Activated naive CD8-positive, alpha-beta T cell (primary cell): ENCODE measurements around the gene LBX2.

Source experiments
- H3K27ac Mint-ChIP-seq: one replicate; pipeline ENCODE4 v1.8.0; 2021; ENCODE audit warnings: mixed read lengths
- H3K27me3 Mint-ChIP-seq: one replicate; pipeline ENCODE4 v1.8.0; 2021; ENCODE audit warnings: mixed read lengths
- H3K36me3 Mint-ChIP-seq: one replicate; pipeline ENCODE4 v1.8.0; 2021; ENCODE audit warnings: mixed read lengths
- H3K4me1 Mint-ChIP-seq: one replicate; pipeline ENCODE4 v1.8.0; 2021; ENCODE audit warnings: low read depth, mixed read lengths
- H3K4me3 Mint-ChIP-seq: one replicate; pipeline ENCODE4 v1.8.0; 2021; ENCODE audit warnings: mild to moderate bottlenecking, mixed read lengths
- H3K9me3 Mint-ChIP-seq: one replicate; pipeline ENCODE4 v1.8.0; 2021; ENCODE audit warnings: low read depth, mixed read lengths

LBX2 gene, protein sequence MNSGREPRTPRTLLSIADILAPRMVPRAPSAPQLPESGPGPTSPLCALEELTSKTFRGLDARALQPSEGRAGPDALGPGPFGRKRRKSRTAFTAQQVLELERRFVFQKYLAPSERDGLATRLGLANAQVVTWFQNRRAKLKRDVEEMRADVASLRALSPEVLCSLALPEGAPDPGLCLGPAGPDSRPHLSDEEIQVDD

DNA sequence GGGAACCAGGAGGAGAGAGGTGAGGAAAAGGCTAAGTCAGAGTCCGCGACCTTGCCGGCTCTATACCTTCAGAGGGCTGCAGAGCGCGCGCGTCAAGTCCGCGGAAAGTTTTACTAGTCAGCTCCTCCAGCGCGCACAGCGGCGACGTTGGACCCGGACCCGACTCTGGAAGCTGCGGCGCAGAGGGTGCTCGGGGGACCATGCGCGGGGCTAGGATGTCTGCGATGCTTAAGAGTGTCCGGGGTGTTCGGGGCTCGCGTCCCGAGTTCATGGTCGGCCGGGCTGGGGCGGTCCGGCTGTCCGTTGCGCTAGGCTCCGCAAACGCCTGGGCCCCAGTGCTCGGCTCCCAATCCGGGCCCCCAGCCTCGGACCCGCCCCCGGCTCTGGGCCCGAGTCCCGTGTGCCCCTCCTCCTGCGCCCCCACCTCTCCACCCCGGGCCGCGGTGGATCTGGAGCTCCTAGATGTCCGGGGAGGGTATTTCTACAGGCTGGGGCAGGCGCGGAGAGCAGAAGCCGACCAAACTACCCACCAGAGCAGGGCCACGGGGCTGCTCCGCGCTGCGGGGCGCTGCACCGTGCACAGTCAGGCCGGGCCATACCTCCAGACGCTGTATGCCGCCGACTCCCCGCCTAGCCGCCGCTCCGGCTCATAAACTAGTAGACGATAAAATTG is at the start of gene LBX2:
TSS of gene LBX2 (minus strand) at position 337 of the 673 bp plus-strand sequence. CDS start at position 271, 66 bp downstream.
- H3K36me3 Mint-ChIP-seq: peaks cover 4% of the 10 kb centered on the region
- H3K9me3 Mint-ChIP-seq: no peaks in the 10 kb centered on the region
- peak within 1 kb of the TSS; percentile 66 for H3K27ac Mint-ChIP-seq
- H3K27me3 Mint-ChIP-seq: peaks cover 13% of the 10 kb centered on the region
- peak within 1 kb of the TSS; percentile 91 for H3K4me3 Mint-ChIP-seq
- H3K4me1 Mint-ChIP-seq: peaks cover 35% of the 10 kb centered on the region

DNA sequence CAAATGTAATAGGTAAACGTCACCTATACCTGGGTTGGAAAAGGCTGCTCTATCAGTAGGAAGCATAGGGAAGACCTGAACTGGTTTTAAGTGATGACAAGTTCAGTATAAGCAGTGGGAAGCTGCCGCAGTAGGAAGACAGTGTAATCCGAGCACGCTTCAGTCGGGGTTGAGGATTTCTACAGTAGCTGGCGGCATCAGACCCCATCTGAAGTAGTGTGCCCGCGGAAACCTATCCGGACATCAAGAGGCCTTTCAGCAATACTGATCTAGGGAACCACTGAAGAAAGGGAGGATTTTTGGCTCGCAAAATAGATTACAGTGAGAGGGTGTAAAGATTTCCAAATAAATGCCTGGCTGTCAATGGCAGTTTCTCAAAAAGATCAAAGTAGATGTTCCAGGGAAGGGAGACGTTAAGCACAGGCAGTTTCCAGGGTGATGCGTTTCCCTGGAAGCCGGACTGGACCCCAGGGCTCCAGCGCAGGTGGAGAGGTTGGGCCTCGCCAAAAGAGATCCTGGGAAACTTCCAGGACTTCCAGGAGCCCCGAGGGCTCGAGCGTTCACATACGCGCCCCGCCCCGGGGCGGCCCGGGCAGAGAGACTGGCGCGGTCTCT is 49.0 kb upstream of the LBX2 start:
- Mint-ChIP-seq H3K4me3 (peak overlapping the region; percentile 87), H3K9me3 (no peaks in the 10 kb centered on the region), H3K27me3 (peaks cover 33% of the 10 kb centered on the region), H3K4me1 (peaks cover 8% of the 10 kb centered on the region), H3K36me3 (no peaks in the 10 kb centered on the region), H3K27ac (no peak overlapping the region)

DNA sequence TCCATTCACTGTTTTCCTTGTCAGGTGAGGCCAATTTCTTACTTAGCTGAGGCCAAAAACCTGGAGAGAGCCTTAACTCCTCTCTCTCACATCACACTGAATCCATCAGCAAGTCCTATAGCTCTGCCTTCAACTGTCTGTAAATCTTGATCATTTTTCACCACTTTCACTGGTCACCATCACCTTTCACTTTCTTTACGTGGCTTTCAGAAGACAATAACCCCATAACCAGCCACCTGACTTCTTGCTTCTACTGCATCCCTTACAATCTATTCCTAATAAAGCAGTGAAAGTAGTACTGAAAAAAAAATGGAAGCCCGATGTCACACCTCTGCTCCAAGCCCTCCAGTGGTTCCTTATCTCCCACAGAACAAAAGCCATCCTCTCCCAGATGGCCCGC is 46.6 kb upstream of the LBX2 start:
- H3K27me3 Mint-ChIP-seq: peaks cover 36% of the 10 kb centered on the region
- H3K9me3 Mint-ChIP-seq: no peaks in the 10 kb centered on the region
- H3K36me3 Mint-ChIP-seq: peaks cover 2% of the 10 kb centered on the region
- H3K4me3 Mint-ChIP-seq: no peak overlapping the region
- H3K4me1 Mint-ChIP-seq: peaks cover 8% of the 10 kb centered on the region
- H3K27ac Mint-ChIP-seq: no peak overlapping the region

DNA sequence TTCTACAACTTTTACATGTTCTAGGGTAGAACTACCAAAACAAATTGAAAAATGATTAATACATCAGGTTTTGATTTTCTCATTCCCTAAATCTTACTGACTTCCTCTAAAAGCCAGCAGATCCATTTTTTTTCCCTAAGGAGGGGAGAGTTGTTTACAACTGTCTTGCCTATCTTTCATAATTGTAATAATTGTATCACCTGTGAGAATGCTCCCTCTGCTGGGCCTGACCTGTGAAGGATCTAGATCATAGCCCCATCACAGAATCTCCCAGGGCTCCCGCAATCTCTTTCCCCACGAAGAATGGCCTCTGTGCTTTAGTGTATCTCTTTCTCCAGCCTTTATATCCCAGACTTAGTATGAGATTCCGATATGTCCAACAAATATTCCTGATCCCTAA is 45.2 kb upstream of the LBX2 start:
- H3K9me3 Mint-ChIP-seq: no peaks in the 10 kb centered on the region
- peaks cover 7% of the 10 kb centered on the region for H3K4me1 Mint-ChIP-seq
- peaks cover 2% of the 10 kb centered on the region for H3K36me3 Mint-ChIP-seq
- H3K4me3 Mint-ChIP-seq: no peak overlapping the region
- H3K27me3 Mint-ChIP-seq: peaks cover 28% of the 10 kb centered on the region
- no peak overlapping the region for H3K27ac Mint-ChIP-seq

DNA sequence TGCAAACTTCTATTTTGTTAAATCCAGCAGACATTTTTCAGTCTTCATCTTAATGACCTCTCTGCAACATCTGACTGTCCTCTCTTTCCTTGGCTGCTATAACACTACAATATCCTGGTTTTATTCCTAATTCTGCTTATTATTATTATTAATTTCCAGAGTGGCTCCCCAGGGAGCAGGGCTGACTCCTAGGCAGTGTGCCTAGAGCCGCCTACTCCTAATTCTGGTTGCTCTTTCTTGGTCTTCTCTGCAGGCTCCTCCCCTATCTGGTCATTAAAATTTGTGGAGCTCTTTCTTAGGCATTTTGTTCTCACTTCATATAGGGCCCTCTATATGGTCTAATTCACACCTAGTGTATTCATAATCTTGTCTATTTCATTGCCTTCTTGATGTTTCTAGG is 43.6 kb upstream of the LBX2 start:
- Mint-ChIP-seq H3K4me1 (no peaks in the 10 kb centered on the region), H3K9me3 (no peaks in the 10 kb centered on the region)

DNA sequence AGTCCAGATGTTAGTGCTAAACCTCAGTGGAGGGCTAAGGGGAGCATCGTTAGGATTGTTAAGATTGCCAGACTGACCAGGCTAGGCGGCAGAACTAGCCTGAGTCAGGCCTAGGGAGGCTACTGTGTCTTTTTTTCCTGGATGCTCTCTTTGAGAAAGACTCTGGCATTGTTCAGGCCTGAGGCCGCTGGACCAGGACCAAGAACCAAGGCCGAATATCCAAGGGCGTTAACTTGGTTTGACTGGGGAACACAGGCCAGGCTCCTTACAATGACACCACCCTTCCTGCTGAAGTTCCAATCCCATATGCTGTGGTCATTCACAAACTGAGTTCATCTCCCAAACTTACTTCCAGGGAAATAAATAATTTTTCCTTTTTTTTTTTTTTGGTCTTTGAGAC is 40.9 kb upstream of the LBX2 start:
- H3K27me3 Mint-ChIP-seq: peaks cover 15% of the 10 kb centered on the region
- H3K4me1 Mint-ChIP-seq: no peaks in the 10 kb centered on the region
- no peak overlapping the region for H3K4me3 Mint-ChIP-seq
- H3K27ac Mint-ChIP-seq: no peak overlapping the region
- no peaks in the 10 kb centered on the region for H3K9me3 Mint-ChIP-seq
- H3K36me3 Mint-ChIP-seq: peaks cover 2% of the 10 kb centered on the region

More for the DNA sequence above, 43.6 kb upstream of the LBX2 start:
- H3K36me3 Mint-ChIP-seq: peaks cover 2% of the 10 kb centered on the region
- H3K27me3 Mint-ChIP-seq: peaks cover 21% of the 10 kb centered on the region
- H3K27ac Mint-ChIP-seq: no peak overlapping the region
- H3K4me3 Mint-ChIP-seq: no peak overlapping the region

DNA sequence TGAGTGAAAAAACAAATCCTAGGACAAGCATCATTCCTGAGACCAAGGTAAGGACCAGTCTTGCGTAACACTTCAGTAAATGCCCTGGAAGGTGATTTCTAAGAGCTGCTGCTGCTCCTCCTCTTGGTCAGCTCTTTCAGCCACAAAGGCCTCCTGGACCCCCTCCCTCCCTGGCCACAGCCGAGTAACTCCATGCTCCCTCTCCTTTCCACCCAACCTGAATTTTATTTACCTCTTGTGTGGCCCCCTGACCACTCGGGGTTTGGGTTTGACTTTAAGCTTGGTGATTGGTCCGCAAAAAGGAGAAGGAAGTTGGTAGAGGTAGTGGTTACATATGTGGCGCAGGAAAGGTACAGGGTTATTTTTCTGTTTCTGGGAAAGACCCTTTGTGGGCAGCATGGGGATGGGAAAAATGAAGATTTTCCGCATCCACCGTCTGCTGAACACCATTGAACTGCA is 39.5 kb upstream of the LBX2 start:
- no peak overlapping the region for H3K4me3 Mint-ChIP-seq
- no peak overlapping the region for H3K27ac Mint-ChIP-seq
- H3K4me1 Mint-ChIP-seq: no peaks in the 10 kb centered on the region
- peaks cover 2% of the 10 kb centered on the region for H3K36me3 Mint-ChIP-seq
- H3K27me3 Mint-ChIP-seq: peaks cover 11% of the 10 kb centered on the region
- no peaks in the 10 kb centered on the region for H3K9me3 Mint-ChIP-seq

DNA sequence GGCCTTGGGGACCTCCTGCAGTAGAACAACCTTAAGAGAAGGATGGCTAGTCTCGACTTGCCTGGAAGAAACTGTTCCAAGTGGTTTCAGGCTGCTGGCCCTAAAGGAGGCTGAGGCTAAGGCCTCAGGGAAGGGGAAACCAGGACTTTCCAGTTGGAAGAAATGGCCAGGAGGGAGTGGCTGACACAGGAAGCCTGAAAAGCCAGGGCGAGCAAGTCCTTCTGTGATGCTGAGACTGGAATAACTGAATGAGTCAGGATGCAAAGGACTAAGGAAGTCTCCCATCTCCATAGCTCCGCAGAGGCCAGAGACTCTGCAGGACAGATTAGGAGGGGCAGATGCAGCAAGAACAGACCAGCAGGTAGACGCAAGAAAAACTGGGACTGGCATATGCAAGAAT is 37.7 kb upstream of the LBX2 start:
- no peak overlapping the region for H3K27ac Mint-ChIP-seq

DNA sequence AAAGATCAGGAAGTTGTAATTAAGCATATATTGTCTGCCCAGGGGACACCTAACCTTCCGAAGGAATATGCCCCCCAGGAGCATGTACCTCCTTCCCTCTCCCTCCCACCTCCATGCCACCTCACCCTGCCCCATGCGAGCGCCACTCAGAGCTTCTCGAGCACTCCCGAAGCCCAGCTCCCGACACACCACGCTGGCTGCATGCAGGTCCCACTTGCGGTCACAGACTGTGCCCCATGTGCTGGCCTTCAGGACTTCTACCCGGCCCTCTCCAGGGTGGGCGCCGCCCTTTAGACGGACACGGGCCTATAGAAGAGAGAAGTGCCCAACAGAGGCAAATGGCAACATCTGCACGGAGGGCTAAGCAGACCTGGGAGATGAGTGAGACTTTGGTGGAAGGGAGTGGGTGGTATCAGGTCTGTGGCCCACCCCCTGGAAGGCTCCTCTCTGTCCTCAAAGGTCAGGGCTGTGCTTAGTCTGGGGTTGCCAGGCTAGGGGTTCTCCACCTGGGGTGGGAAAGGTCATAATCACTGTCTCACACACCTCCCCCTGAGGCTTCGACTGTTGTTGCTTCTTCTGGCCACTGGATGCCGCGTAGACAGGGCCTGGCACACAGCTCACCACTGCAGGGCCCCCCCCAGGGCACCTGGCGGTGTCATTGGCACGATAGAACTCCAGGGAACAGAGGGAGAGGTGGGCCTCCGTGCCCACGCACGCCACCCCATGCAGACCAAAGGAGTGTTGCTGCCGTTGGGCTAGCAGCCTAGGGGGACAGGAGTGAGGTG is 37.0 kb upstream of the LBX2 start:
- Mint-ChIP-seq H3K27ac (no peak overlapping the region), H3K9me3 (no peaks in the 10 kb centered on the region), H3K27me3 (peaks cover 3% of the 10 kb centered on the region), H3K36me3 (peaks cover 2% of the 10 kb centered on the region), H3K4me1 (peaks cover 10% of the 10 kb centered on the region), H3K4me3 (no peak overlapping the region)

More for the DNA sequence above, 37.7 kb upstream of the LBX2 start:
- H3K36me3 Mint-ChIP-seq: peaks cover under 1% of the 10 kb centered on the region
- H3K27me3 Mint-ChIP-seq: peaks cover 4% of the 10 kb centered on the region
- H3K4me3 Mint-ChIP-seq: no peak overlapping the region
- H3K4me1 Mint-ChIP-seq: peaks cover 4% of the 10 kb centered on the region
- H3K9me3 Mint-ChIP-seq: no peaks in the 10 kb centered on the region

DNA sequence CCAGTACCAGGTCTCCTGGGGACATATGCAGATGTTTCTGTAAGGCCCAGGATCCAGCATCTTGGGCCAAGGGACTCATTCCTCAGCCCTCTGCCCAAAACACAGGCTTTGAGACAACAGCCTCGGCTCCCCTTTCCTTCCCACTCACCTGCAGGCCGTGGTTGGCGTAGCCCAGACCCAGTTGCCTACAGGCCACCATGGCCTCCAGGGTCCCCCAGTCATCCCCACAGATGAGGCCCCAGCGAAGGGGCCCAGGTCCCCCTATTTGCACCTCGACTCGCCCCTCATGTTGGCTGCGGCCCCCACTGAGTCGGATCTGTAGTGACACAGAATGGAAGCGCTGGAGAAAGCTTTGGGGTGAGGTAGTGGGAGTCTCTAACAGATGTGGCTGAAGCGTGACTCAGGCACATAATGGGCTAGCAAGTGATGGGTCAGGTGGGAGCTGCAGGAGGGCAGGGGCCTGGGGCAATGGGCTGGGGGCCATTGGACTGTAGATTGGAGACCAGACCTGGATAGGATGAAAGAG is 36.1 kb upstream of the LBX2 start:
- H3K36me3 Mint-ChIP-seq: peaks cover 2% of the 10 kb centered on the region
- H3K27ac Mint-ChIP-seq: no peak overlapping the region
- peaks cover 3% of the 10 kb centered on the region for H3K27me3 Mint-ChIP-seq
- H3K4me1 Mint-ChIP-seq: peaks cover 19% of the 10 kb centered on the region
- H3K9me3 Mint-ChIP-seq: no peaks in the 10 kb centered on the region
- no peak overlapping the region for H3K4me3 Mint-ChIP-seq

DNA sequence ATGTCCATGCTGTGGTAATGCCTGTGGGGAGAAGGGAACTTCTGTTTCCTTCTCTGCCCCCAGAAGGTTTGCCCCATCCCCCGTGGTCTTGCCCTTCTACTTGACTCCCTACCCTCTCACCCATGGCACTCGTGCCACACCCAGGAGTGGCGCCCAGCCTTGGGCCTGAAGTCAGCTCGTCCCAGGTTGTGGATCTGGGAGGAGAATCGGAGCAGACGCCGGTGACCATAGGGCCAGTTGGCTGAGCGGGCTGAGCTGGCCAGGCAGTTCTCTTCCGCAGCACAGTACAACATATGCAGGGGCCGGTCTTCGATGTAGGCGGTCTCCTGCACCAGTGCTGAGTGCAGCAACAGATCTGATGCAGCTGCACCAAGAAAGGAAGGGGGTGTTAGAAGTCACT is 35.0 kb upstream of the LBX2 start:
- peaks cover 3% of the 10 kb centered on the region for H3K27me3 Mint-ChIP-seq
- peaks cover 20% of the 10 kb centered on the region for H3K4me1 Mint-ChIP-seq
- H3K4me3 Mint-ChIP-seq: no peak overlapping the region
- no peak overlapping the region for H3K27ac Mint-ChIP-seq
- no peaks in the 10 kb centered on the region for H3K9me3 Mint-ChIP-seq
- H3K36me3 Mint-ChIP-seq: peaks cover 2% of the 10 kb centered on the region

DNA sequence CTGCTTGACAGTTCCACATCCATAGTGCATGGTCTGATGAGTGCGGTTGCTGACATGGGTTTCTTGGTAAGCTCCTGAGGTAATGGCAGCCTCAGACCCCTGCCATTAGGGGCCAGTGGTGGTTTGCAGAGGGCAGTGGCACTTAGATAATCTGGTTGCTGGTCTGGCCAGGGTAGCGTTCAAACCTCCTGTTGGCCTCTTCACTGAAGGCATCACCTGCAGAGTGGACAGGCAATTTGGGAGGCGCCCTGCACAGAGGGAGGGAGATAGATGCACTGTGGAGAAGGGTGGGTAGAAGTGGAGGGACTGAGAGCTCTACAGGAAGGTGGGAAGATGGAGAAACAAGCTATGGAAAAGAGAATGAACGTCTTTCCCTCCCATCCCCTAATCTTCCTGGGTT is 34.1 kb upstream of the LBX2 start:
- H3K36me3 Mint-ChIP-seq: peaks cover 6% of the 10 kb centered on the region
- H3K9me3 Mint-ChIP-seq: no peaks in the 10 kb centered on the region
- peaks cover 2% of the 10 kb centered on the region for H3K27me3 Mint-ChIP-seq
- no peak overlapping the region for H3K4me3 Mint-ChIP-seq
- no peak overlapping the region for H3K27ac Mint-ChIP-seq
- H3K4me1 Mint-ChIP-seq: peaks cover 20% of the 10 kb centered on the region

DNA sequence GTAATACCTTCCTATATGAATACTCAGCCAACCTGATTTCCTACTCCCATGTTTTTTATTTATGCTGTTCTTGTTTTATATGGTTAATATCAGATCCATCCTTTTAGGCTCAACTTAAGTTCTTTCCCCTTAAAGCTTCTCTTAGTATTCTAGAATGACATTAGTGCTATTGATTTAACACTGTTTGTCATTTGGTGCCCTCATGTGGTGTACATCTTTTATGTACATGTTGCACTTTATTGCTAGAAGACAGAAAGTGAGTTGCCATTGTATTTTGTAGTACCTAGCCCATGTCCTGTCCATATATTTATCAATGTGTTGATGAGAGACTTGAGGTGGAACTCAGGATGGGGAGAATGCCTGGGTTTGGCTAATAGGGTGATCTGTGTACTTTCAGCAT is 32.8 kb upstream of the LBX2 start:
- no peaks in the 10 kb centered on the region for H3K9me3 Mint-ChIP-seq
- H3K36me3 Mint-ChIP-seq: peaks cover 9% of the 10 kb centered on the region
- peak overlapping the region; percentile 7 for H3K27ac Mint-ChIP-seq
- H3K4me1 Mint-ChIP-seq: peaks cover 27% of the 10 kb centered on the region
- H3K27me3 Mint-ChIP-seq: no peaks in the 10 kb centered on the region
- peak overlapping the region; percentile 63 for H3K4me3 Mint-ChIP-seq

DNA sequence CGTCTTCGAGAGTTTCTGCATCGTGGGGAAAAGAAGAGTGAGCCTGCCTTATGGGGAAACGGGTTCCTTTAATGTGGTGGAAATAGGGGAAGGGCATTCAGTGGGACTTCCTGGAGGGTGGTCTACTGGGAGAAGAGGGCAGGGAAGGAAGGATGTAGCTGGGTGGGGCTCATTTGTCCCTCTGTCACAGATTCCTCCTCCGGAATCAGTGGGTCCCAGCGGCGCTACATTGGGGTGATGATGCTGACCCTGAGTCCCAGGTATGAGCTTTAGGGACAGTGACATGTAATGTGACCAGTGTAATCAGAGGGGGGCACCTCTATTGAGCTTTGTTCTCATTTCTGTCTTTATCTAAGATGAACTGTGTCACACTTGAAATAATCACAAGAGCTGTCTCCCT is 32.3 kb upstream of the LBX2 start:
- Mint-ChIP-seq H3K27me3 (no peaks in the 10 kb centered on the region), H3K9me3 (no peaks in the 10 kb centered on the region), H3K4me3 (peak overlapping the region; percentile 98), H3K27ac (no peak overlapping the region), H3K4me1 (peaks cover 29% of the 10 kb centered on the region), H3K36me3 (peaks cover 12% of the 10 kb centered on the region)
